HG03066 (cell line): ENCODE measurements around the gene CRTAP.
"Not testable (repeated sequence)": the region's sequence is repeated elsewhere in the genome, so short reads cannot be mapped to it uniquely, and the experiment has no call there.

Experiments used
- ATAC-seq: cut with Tn5 transposase; IDR thresholded peaks from one replicate; pipeline ENCODE4 v1.9.1; 2021; ENCODE audit warnings: low read depth; ENCODE audit not compliant: unreplicated experiment

The CRTAP gene

DNA sequence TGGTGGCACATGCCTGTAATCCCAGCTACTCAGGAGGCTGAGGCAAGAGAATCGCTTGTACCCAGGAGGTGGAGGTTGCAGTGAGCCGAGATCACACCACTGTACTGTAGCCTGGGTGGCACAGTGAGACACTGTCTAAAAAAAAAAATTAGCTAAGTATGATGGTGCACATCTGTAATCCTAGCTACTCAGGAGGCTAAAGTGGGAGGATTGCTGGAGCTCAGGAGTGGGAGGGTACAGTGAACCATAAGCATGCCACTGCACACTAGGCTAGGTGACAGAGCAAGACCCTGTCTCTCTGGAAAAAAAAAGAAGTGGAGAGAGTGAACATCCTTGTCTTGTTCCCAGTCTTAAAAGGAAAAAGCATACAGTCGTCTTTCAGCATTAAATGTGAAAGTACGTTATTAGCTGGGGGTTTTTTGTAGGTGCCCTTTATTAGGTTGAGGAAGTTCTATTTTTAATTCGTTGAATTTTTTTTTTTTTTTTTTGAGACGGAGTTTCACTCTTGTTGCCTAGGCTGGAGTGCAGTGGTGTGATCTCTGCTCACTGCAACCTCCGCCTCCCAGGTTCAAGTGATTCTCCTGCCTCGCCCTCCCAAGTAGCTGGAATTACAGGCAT lies 25.3 kb downstream of the CRTAP start:
- peak; percentile 74 for ATAC-seq

DNA sequence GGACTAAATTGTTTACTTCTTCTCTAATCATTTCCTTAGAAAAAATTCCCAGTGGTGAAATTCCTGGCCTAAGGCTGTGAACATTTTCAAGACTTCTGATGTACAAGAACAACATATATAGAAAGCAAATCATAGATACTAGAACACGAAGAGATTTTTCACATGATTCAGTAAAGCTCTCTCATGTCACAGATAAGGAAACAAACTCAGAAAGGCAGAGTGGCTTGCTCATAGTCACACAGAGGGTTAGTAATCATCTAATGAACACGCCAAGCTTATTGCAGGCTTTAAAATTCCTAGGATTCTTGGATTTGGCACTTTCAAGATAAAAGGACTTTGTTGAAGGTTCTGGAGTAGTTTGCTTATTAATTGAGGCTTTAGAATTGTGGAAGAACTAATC lies 26.2 kb downstream of the CRTAP start:
- ATAC-seq = no peak

- no peak for ATAC-seq
Measured at GRCh38 chr3:33141006-33141405, 27.2 kb downstream of the CRTAP start.

GRCh38 chr3:33144433-33144832 lies 30.6 kb downstream of the CRTAP start:
- ATAC-seq = no peak

DNA sequence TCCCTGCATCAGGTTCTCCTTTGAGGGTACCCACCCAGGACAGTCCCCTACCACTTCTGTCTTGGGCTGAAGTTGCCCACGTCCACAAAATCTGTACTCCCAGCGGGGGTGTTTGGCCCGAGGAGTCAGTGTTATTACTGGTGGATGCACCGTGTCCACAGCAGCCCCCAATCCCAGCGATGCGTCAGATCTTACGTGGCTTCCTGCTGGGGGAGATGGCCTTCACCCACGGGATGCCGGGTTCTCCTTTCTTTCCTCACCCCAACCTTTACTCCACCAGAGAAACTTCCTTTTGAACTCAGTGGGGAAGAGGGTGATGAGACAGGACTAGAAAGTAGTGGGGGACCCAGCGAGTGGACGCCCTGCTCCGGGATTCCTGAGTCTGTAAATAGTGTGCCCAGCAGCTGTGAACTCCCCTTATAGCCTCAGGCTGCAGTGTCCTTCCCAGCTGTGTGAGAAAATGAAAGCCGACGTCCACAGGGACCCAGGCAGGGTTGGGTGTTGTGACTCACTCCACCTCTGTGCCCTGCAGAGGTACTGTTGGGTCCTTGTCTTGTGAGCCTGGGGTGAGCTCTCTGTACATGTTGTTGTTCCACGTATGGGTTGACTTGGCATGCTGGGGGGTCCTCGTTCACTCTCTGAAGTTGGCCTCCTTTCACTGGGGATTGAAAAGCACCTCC lies 31.5 kb downstream of the CRTAP start:
- no peak for ATAC-seq

- ATAC-seq = no peak
Measured at GRCh38 chr3:33145901-33146580, 32.2 kb downstream of the CRTAP start.

- no peak for ATAC-seq
Measured at GRCh38 chr3:33146791-33147445, 33.1 kb downstream of the CRTAP start.

GRCh38 chr3:33149342-33149741 lies 35.5 kb downstream of the CRTAP start:
- no peak for ATAC-seq

DNA sequence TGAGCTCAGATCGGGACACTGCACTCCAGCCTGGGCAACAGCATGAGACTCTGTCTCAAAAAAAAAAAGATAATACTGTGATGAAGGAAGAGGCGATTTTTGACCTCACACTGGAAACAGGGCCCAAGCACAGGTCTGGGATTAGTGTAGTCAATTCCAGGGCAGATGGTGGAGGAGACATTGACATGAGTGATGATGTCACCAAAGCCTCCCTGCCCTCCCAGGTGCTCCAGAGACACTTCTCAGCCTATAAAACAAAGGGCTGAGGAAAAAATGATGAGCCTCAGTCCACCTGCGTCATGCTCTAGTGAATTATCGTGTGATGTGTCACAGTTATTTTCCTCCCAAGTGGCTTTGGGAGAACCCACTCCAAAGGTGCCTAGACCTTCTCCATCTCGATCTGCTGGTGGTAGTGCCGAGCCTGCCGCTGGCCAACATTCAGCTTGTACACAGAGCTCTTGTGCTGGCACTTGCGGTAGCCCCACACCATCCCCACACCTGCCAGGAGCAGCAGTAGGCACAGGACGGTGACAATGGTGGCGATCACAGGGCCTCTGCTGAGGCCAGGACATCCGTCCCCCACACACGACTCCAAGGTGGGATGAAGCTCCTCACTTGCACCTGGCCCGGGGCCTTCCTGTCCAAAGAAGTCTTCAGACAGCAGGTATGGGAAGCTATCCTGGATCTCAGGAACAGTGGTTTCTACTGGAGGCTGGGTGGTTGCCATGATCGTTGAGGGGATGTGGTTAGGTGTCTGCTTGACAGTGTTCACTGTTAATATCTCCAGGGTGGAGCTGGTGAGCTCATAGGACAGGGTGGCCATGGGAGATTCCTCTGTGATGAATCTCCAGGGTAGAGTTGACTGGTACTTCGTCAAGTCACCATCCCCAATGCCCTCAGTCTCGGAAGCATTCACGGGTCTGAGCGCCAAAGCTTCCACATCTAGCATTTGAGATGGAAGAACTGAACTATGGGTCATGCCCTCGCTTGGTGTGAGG lies 38.8 kb downstream of the CRTAP start:
- no peak for ATAC-seq

DNA sequence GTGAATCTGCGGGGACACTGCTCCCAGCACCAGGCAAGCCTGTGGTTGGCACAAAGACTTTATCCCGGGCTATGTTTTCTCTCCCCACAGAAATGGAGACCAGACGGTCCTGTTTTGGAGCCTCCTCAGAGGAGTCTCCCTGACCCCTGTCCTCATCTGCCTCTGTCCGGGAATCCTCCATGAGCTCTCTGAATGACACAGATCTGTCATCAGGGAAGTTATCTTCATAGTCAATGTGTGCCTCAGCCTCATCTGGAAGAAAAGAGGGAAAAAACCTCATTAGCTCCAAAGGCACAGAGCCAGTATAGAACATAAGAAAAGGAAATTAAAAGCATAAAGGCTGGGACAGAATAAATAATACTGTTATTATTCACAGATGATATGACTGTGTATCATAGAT lies 40.0 kb downstream of the CRTAP start:
- no peak for ATAC-seq

- ATAC-seq = no peak
Measured at GRCh38 chr3:33155301-33155700, 41.5 kb downstream of the CRTAP start.

GRCh38 chr3:33159234-33159633 lies 45.4 kb downstream of the CRTAP start:
- ATAC-seq = no peak

GRCh38 chr3:33159981-33160380 lies 46.2 kb downstream of the CRTAP start:
- no peak for ATAC-seq

GRCh38 chr3:33162621-33163020 lies 48.8 kb downstream of the CRTAP start:
- ATAC-seq = not testable (repeated sequence)

GRCh38 chr3:33165372-33165771 lies 51.6 kb downstream of the CRTAP start:
- no peak for ATAC-seq

DNA sequence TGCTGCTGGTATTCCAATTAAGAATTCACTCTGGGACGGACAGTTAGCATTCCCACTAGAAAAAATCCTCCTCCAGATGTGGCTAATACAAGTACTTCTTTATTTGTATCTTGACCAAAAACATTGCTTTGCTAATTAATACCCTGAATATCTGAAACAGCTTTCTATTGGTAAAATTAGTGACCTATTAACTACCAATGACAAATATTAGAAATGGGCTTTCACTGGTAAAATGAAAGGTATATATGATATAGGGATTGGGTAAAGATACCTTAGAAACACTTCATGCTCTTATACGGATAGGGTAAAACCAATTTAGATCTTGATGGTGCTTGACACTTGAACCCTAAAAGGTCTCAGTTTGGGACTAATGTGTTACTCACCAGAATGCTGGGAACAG lies 52.3 kb downstream of the CRTAP start:
- ATAC-seq = no peak

GRCh38 chr3:33167284-33167683 lies 53.5 kb downstream of the CRTAP start:
- ATAC-seq = no peak

DNA sequence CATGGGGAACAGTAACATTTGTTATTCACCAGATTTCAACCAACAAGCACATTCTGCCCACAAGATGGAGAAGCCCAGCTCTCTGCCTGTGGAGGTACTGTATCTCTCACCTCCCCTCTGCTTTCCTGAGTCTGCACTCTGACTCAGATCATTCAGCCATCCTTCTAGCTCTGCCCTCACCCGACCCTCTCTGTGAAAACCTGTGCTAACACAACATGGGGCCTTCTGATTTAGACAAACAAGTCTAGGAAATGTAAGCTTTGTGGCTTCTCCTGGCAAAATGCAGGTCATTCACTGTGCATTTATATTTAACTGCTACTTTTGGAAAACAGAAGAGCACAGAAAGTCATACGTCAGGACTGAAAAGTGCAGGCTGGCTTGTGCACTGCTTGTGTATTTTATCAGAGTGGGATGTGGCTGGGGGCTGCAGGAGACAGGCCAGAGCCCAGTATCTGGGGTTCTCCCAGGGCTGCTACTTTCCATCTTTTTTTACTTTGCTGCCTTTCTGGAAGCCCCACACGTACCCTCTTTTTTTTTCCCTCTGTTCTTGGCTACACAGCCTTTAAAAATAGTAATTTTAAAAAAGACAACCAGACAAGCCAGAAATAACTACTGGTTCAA lies 54.0 kb downstream of the CRTAP start:
- no peak for ATAC-seq

DNA sequence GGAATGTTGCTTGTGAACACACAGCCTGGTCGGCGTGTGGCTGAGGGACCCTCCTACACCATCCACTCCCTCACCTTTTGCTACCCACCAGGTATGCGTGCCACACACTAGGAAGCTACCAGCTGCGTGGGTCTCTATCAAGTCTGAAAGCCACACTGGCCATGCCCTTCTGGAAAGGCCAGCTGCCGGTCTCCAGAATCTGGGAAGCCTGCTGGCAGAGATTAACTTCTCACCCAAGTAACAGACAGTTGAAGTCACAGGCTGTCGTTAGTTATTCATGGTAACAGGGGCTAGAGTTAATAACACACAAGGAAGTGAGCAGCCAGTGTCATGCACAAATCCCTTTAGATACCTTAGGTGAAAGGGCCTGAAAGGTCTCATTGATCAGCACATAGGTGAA lies 56.7 kb downstream of the CRTAP start:
- ATAC-seq = no peak

DNA sequence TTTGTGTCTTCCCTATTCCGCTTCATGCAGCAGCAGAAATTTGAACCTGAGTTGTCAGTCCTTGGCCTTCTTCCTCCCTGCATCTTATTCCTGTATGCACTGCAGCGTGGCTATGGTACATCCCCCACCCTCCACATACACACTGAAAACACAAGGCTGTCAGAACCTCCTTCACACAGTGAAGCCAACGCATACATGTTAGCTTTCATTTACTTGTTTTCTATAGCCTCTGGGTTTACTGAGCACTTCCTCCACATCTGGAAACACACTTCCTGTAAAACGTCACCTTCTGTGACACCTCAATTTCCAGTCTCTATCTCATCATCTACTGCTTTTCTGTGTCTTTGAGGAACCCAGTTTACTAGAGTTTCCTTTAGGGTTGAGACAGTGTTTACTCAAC lies 57.8 kb downstream of the CRTAP start:
- no peak for ATAC-seq
